ENCODE measurements around the gene DMBT1.

- TF ChIP-seq POLR2A (IDR thresholded peaks at IDR 0.05; ENCODE audit: low read depth, low read length), result no peak
- no peak for TF ChIP-seq POLR2AphosphoS5 (IDR thresholded peaks at IDR 0.05; ENCODE audit: low read depth, low read length)
Observed at GRCh38 chr10:122669842-122670241, 109.3 kb downstream of the DMBT1 start.
